Fibroblast of the aortic adventitia (primary cell): Measurements from ENCODE around the gene CACNA1G. TPM values are rescaled to one million over a fixed set of nuclear protein-coding genes. Genes with fewer than 3 reads are reported as not detected.

ENCODE experiments used
- DNase-seq: peaks from one replicate; pipeline ENCODE4 v3.0.0-alpha.2; 2010; ENCODE audit warnings: low read depth
- H3K4me3 ChIP-seq: 2 replicates; pipeline ENCODE4 v1.5.1; 2011; ENCODE audit warnings: low read depth, mild to moderate bottlenecking, control low read depth, low read length, moderate library complexity
- total RNA-seq: library from RNA; depleted of rRNA; stranded (reverse); fragments of >200 nt; gene quantifications from 2 replicates; pipeline ENCODE4 v1.2.3, GENCODE V29; 2012; ENCODE audit warnings: low replicate concordance
- TF ChIP-seq, protein P1 (sequence below): IDR thresholded peaks from 2 replicates; pipeline ENCODE4 v1.5.1; 2011; ENCODE audit warnings: mild to moderate bottlenecking, low read length, control low read depth, inconsistent platforms; ENCODE audit not compliant: insufficient read depth

The CACNA1G gene
- total RNA-seq, 1 donor = 1.8 TPM

DNA sequence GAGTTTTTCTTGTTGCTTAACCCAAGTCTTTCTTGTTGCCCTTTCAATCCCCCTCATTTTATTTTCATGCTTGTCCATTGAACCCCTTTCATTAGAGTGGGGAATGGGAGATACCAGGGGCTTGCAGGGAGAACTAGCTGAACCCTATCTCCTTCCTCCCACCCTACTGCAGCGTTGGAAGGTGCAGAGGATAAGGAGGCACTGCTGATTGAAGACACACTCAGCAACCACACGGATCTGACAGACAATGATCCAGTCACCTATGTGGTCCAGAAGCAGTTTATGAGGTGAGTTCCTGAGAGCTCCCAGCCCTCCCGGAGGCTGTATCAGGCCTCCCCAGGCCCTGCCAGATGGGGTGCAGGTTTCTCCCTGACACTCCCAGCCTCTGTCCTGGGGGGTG is 114.7 kb downstream of the CACNA1G start:
- no peak overlapping the region for H3K4me3 ChIP-seq
- TF ChIP-seq, protein P1, sequence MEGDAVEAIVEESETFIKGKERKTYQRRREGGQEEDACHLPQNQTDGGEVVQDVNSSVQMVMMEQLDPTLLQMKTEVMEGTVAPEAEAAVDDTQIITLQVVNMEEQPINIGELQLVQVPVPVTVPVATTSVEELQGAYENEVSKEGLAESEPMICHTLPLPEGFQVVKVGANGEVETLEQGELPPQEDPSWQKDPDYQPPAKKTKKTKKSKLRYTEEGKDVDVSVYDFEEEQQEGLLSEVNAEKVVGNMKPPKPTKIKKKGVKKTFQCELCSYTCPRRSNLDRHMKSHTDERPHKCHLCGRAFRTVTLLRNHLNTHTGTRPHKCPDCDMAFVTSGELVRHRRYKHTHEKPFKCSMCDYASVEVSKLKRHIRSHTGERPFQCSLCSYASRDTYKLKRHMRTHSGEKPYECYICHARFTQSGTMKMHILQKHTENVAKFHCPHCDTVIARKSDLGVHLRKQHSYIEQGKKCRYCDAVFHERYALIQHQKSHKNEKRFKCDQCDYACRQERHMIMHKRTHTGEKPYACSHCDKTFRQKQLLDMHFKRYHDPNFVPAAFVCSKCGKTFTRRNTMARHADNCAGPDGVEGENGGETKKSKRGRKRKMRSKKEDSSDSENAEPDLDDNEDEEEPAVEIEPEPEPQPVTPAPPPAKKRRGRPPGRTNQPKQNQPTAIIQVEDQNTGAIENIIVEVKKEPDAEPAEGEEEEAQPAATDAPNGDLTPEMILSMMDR = no peak
- DNase-seq = no peak

GRCh38 chr17:50675627-50676026 is 115.1 kb downstream of the CACNA1G start:
- H3K4me3 ChIP-seq = no peak overlapping the region
- TF ChIP-seq, protein P1 = no peak
- DNase-seq = no peak

- TF ChIP-seq, protein P1 = no peak
- DNase-seq = no peak
- no peak overlapping the region for H3K4me3 ChIP-seq
These were observed 115.8 kb downstream of the CACNA1G start for GRCh38 chr17:50676065-50676975.

Other genes starting within 250 kb of the CACNA1G start
- gene XYLT2, start 214.6 kb upstream of the CACNA1G start, total RNA-seq = 16.3 and 33.9 TPM in 2 replicates
- gene MRPL27, start 187.5 kb upstream of the CACNA1G start, total RNA-seq = 64.3 and 77.3 TPM in 2 replicates
- 9.1 TPM in 1 of 2 replicates, not detected in the other for gene EME1, start 187.5 kb upstream of the CACNA1G start, total RNA-seq
- 60.3 and 126 TPM in 2 replicates for gene LRRC59, start 163.2 kb upstream of the CACNA1G start, total RNA-seq
- 15.7 and 273 TPM in 2 replicates for gene ACSF2, start 134.5 kb upstream of the CACNA1G start, total RNA-seq
- not detected in 2 replicates for gene CHAD, start 91.8 kb upstream of the CACNA1G start, total RNA-seq
- gene RSAD1, start 81.9 kb upstream of the CACNA1G start, total RNA-seq = 25.8 and 35.4 TPM in 2 replicates
- gene MYCBPAP, start 52.3 kb upstream of the CACNA1G start, total RNA-seq = 0.99 and 1.7 TPM in 2 replicates
- gene EPN3, start 28.0 kb upstream of the CACNA1G start, total RNA-seq = not detected in 2 replicates
- gene SPATA20, start 13.5 kb upstream of the CACNA1G start, total RNA-seq = 49.9 and 63.6 TPM in 2 replicates
- gene ABCC3, start 74.2 kb downstream of the CACNA1G start, total RNA-seq = 1.4 and 12.5 TPM in 2 replicates
- 36.1 and 51.6 TPM in 2 replicates for gene ANKRD40, start 147.2 kb downstream of the CACNA1G start, total RNA-seq
- 30.2 and 125 TPM in 2 replicates for gene LUC7L3, start 158.9 kb downstream of the CACNA1G start, total RNA-seq
- not detected in 2 replicates for gene ANKRD40CL, start 206.8 kb downstream of the CACNA1G start, total RNA-seq